LNCaP clone FGC (cell line): ENCODE measurements around the gene LRRC4B.
A peak's percentile ranks its signal among the peaks of the same experiment; 100 is the strongest.

Source experiments
- DNase-seq: peaks from one replicate; pipeline ENCODE4 v3.0.0-alpha.2; 2011; ENCODE audit warnings: low read depth
- H3K4me3 ChIP-seq: 2 replicates; pipeline ENCODE4 v1.5.1; 2011; ENCODE audit warnings: mild to moderate bottlenecking, low read depth, low read length, control low read depth
- TF ChIP-seq, protein P1 (sequence below): IDR thresholded peaks from 2 replicates; pipeline ENCODE4 v1.5.1; 2012; ENCODE audit warnings: mild to moderate bottlenecking; ENCODE audit not compliant: control insufficient read depth, insufficient read depth; ENCODE audit errors: extremely low read depth

Gene LRRC4B

DNA sequence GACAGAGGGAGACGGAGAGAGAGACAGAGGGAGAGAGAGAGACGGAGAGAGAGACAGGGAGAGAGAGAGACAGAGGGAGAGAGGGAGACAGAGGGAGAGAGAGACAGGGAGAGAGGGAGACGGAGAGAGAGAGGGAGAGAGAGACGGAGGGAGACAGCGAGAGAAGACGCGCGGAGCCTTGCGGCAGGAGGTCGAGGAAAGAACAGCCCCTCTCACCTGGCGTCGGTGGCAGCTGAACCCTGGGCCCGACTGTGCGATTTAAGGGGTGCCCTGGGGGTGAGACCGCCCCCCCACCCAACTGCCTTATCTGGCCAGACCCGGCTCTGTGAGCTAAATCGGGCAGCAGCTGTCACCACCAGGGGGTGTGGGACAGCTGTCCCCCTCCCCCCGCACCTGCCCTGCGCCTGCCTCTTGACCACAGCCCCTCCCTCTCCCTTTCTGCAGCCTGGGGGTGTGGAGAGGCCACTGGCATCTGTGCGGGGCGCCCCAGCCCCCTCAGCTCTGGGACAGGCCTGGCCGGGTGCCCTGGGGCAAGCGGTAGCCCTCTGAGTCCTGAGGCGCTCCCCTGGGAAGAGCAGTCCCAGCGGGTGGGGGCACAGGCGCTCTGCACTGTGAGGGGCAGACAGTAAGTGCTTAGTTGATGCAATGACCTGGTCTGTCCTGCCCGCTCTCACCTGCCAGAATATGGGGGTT is 68.0 kb downstream of the LRRC4B start:
- TF ChIP-seq, protein P1, sequence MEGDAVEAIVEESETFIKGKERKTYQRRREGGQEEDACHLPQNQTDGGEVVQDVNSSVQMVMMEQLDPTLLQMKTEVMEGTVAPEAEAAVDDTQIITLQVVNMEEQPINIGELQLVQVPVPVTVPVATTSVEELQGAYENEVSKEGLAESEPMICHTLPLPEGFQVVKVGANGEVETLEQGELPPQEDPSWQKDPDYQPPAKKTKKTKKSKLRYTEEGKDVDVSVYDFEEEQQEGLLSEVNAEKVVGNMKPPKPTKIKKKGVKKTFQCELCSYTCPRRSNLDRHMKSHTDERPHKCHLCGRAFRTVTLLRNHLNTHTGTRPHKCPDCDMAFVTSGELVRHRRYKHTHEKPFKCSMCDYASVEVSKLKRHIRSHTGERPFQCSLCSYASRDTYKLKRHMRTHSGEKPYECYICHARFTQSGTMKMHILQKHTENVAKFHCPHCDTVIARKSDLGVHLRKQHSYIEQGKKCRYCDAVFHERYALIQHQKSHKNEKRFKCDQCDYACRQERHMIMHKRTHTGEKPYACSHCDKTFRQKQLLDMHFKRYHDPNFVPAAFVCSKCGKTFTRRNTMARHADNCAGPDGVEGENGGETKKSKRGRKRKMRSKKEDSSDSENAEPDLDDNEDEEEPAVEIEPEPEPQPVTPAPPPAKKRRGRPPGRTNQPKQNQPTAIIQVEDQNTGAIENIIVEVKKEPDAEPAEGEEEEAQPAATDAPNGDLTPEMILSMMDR = peak; percentile 37; the same call in 1 of the 2 replicates
- no peak for DNase-seq
- no peak overlapping the region for H3K4me3 ChIP-seq

DNA sequence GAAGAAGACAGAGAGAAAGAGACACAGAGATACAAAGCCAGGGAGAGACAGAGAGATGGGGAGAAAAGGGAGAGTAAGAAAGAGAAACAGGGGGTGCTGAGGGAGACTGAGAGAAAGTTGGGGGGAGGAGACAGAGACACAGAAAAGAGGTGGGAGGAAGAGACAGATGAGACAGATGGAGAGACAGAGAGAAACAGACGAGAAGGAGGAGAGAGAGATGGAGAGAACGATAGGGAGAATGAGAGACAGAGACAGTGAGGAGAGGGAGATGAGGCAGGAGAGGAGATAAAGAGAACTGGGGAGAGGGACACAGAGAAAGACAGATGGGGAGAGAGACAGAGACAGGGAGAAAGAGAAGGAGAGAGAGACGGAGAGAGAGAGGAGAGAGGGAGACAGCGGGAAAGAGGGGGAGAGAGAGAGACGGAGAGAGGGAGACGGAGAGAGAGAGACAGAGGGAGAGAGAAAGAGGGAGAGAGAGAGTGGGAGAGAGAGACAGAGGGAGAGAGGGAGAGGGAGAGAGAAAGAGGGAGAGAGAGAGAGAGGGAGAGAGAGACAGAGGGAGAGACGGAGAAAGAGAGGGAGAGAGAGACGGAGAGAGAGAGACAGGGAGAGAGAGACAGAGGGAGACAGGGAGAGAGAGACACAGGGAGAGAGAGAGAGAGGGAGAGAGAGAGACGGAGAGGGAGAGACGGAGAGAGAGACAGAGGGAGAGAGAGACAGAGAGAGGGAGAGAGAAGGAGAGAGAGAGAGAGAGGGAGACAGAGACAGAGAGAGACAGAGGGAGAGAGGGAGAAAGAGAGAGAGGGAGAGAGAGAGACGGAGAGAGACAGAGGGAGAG is 69.8 kb downstream of the LRRC4B start:
- H3K4me3 ChIP-seq = no peak overlapping the region
- TF ChIP-seq, protein P1 = no peak
- DNase-seq = no peak

DNA sequence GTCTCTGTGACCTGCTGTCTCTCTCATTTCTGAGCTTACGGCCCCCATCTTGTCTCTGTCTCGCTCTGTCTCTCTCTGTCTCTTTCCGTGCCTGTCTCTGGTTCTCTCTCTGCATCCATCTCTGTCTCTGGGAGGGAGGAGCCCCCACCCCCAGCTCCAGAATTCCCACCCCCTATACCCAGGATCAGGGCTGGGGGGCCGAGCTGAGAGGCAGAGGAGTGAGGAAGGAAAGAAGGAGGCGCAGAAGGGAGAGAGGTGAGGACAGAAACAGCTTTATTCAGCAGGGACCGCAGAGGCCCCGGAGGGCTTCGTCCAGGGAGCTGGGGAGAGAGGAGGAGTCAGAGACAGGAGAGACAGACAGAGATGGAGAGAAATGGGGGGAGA is 71.2 kb downstream of the LRRC4B start:
- no peak overlapping the region for H3K4me3 ChIP-seq
- no peak for DNase-seq
- TF ChIP-seq, protein P1 = no peak

DNA sequence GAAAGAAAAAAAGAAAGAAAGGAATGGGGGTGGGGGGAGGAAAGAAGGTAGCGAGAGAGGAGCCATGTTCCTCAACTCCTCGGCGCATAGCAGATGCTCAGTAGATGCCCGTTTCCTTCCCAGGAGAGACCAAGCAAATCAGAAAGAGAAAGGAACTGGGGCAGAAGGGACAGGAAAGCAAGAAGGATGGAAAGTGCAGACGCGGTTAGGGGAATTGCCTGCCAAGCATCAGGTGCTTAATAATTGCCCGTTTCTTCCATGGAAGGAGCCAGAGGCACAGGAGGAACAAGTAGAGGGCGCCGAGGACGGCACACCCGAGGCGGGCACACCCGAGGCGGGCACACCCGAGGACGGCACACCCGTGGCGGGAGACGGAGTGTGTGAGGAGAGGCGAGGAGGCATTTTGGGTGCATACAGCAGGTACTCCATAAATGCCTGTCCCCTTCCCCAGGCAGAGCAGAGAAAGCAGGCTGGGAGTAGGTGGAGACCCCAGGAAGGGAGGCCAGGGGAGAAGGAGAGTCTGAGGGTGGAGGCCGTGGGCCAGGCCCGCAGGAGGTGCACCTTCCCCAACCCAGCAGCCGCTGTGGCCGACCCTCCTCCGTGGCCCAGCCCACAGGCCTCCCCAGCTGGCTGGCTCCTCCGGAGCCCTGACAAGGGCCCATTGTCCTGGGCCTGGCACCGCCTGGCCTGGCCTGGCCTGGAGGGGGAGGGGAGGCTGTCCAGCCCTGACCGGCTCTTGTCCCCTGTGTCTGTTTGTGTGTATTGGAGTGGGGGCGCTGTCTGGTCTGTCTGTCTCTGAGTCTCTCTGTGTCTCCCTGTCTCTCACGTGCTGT is 71.8 kb downstream of the LRRC4B start:
- no peak overlapping the region for H3K4me3 ChIP-seq
- DNase-seq = no peak
- TF ChIP-seq, protein P1 = no peak

DNA sequence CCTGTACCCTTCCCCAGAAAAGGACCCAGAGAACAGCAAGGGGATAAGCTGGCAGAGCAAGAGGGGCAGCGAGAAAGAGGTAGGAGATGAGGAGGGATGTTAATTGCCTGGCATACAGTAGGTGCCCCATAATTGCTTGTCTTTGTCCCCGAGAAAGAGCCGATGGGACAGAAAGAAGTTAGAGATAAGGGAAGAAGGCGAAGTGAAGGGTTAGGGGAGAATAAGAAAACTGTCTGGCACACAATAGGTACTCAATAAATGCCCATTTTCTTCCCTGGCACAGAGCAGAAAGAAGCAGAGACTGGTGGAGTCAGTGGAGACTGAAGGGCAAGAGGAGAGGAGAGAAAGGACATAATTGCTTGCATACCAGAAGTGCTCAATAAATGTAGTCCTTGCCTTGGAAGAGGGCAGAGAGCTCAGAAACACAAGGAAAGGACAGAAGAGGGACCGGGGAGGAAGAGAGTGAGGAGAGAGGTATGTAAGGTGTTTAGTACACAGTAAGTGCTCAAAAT is 73.2 kb downstream of the LRRC4B start:
- TF ChIP-seq, protein P1 = no peak
- H3K4me3 ChIP-seq = no peak overlapping the region
- DNase-seq = no peak

DNA sequence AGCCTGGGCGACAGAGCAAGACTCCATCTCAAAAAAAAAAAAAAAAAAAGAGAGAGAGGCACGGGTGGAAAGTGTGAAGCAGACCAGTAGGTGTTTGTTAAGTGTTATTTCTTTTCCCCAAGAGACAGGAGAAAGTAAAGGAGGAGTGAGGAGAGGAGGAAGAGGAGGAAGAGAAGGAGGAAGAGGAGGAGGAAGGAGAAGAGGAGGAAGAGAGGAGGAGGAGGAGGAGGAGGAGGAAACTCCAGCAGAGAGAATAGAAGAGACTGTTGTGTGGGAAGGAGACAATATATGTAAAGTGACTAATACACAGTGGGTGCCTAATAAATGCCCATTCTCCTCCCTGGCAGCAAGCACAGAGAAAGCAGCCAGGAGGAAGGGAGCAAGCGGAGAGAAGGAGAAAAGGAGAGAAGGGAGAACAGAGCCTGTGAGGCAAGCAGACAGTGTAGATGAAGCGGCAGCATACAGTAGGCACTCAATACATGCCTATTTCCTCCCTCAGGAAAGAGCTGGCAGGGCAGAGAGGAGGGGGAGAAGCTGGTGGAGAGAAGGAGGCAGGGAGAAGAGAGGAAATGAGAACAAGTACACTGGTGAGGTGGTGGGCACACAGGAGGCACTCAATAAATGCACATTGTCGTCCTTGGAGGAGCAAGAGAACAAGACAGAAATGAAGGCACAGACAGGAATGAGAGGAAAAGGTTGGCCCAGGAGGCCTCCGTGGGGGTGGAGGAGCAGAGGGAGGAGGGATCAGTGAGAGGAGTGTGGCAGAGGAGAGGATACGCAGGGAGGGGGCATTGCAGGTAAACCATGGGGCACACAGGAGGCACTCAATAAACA is 73.8 kb downstream of the LRRC4B start:
- no peak for DNase-seq
- no peak overlapping the region for H3K4me3 ChIP-seq
- TF ChIP-seq, protein P1 = no peak
